Posterior cingulate gyrus (tissue), 11 donors: Measurements from ENCODE around the gene INTS6.

ENCODE experiments used
- DNase-seq, 10 donors: peaks; one replicate each; pipeline versions ENCODE4 v3.0.0 to v3.0.0-alpha.2; 2020 to 2021; ENCODE audit warnings: mixed read lengths in 3 of 10
- intact Hi-C: fragments of 100-400 bp; cut with DNase I; formaldehyde crosslinking; loops from one replicate; pipeline ENCODE4 v1.15.1; 2023

The INTS6 gene

GRCh38 chr13:51457086-51457815 is 4.4 kb upstream of the INTS6 start:
- DNase-seq, result no peak
- intact Hi-C loops, result no loop called here

GRCh38 chr13:51456510-51456909 is 3.7 kb upstream of the INTS6 start:
- intact Hi-C loops, result no loop called here

GRCh38 chr13:51455532-51455931 is 2.7 kb upstream of the INTS6 start:
- intact Hi-C loops, result no loop called here
- DNase-seq, result peak in 2 of 10 donors; percentile 71 to 77

More at GRCh38 chr13:51456510-51456909, 3.7 kb upstream of the INTS6 start:
- peak in 1 of 10 donors; percentile 73 for DNase-seq

- DNase-seq, result peak in 2 of 10 donors; percentile 24 to 76
These were observed 1.3 kb upstream of the INTS6 start for GRCh38 chr13:51453959-51454703.

GRCh38 chr13:51453207-51453958 is 547 bp upstream of the INTS6 start:
- intact Hi-C loops, result loop anchor here (1.0 to 5.0 kb wide), 5 partner anchors 84 to 351 kb away; partner anchors contain the start of genes DHRS12, FAM124A and WDFY2
- DNase-seq, result peak; percentile 56 to 99 (median 76)

More at GRCh38 chr13:51453959-51454703, 1.3 kb upstream of the INTS6 start:
- intact Hi-C loops, result loop anchor here (1.0 to 5.0 kb wide), 5 partner anchors 83 to 350 kb away; partner anchors contain the start of genes DHRS12, FAM124A and WDFY2

GRCh38 chr13:51451467-51452360 is 1.1 kb downstream of the INTS6 start:
- peak; percentile 57 to 96 (median 76) for DNase-seq
- intact Hi-C loops, result loop anchor here (5.0 kb wide), 3 partner anchors 86 to 281 kb away; partner anchors contain the start of gene FAM124A

- DNase-seq, result no peak
- intact Hi-C loops, result loop anchor here (5.0 kb wide), 3 partner anchors 86 to 281 kb away; partner anchors contain the start of gene FAM124A
These were observed 1.7 kb downstream of the INTS6 start for GRCh38 chr13:51451134-51451466.

- intact Hi-C loops, result no loop called here
- DNase-seq, result no peak
These were observed 3.8 kb downstream of the INTS6 start for GRCh38 chr13:51449018-51449417.

GRCh38 chr13:51444922-51445321 is 7.9 kb downstream of the INTS6 start:
- intact Hi-C loops, result no loop called here
- DNase-seq, result no peak

- intact Hi-C loops, result no loop called here
- no peak for DNase-seq
These were observed 12.5 kb downstream of the INTS6 start for GRCh38 chr13:51440381-51440780.

GRCh38 chr13:51437550-51438127 is 15.2 kb downstream of the INTS6 start:
- intact Hi-C loops, result no loop called here

GRCh38 chr13:51435002-51435578 is 17.7 kb downstream of the INTS6 start:
- DNase-seq, result no peak
- intact Hi-C loops, result no loop called here

More at GRCh38 chr13:51437550-51438127, 15.2 kb downstream of the INTS6 start:
- no peak for DNase-seq

GRCh38 chr13:51432576-51432975 is 20.3 kb downstream of the INTS6 start:
- intact Hi-C loops, result no loop called here
- DNase-seq, result no peak

- no peak for DNase-seq
- intact Hi-C loops, result loop anchor here (10.0 kb wide), 1 partner anchor 282 kb away; no protein-coding TSS in a partner anchor
These were observed 25.9 kb downstream of the INTS6 start for GRCh38 chr13:51426982-51427381.

GRCh38 chr13:51425410-51426042 is 27.3 kb downstream of the INTS6 start:
- intact Hi-C loops, result loop anchor here (10.0 kb wide), 1 partner anchor 281 kb away; no protein-coding TSS in a partner anchor
- no peak for DNase-seq

GRCh38 chr13:51423766-51424165 is 29.1 kb downstream of the INTS6 start:
- DNase-seq, result no peak
- intact Hi-C loops, result loop anchor here (10.0 kb wide), 1 partner anchor 279 kb away; no protein-coding TSS in a partner anchor

GRCh38 chr13:51422484-51422883 is 30.4 kb downstream of the INTS6 start:
- intact Hi-C loops, result loop anchor here (10.0 kb wide), 1 partner anchor 278 kb away; no protein-coding TSS in a partner anchor

More at GRCh38 chr13:51422484-51422883, 30.4 kb downstream of the INTS6 start:
- no peak for DNase-seq
